NB4 (cell line): ENCODE data around the gene ACADS.

Experiments
- DNase-seq: peaks from one replicate; pipeline ENCODE4 v3.0.0; 2010; ENCODE audit warnings: low read depth
- H3K4me3 ChIP-seq: one replicate; pipeline ENCODE4 v1.5.1; 2011; ENCODE audit warnings: mild to moderate bottlenecking, low read depth, low read length, moderate library complexity
- MYC ChIP-seq: IDR thresholded peaks from 2 replicates; pipeline ENCODE4 v1.6.1; 2011; ENCODE audit warnings: low read depth, low read length
- POLR2A ChIP-seq: IDR thresholded peaks from 2 replicates; pipeline ENCODE4 v1.6.1; 2011; ENCODE audit warnings: mild to moderate bottlenecking; ENCODE audit not compliant: insufficient read length; ENCODE audit errors: extremely low read depth
- TF ChIP-seq, protein P1 (sequence below): IDR thresholded peaks from 2 replicates; pipeline ENCODE4 v1.6.1; 2011; ENCODE audit warnings: low read depth, low read length
- TF ChIP-seq, protein P2 (sequence below): IDR thresholded peaks from one replicate; pipeline ENCODE4 v1.5.1; 2012; ENCODE audit warnings: low read depth, low read length

The ACADS gene

DNA sequence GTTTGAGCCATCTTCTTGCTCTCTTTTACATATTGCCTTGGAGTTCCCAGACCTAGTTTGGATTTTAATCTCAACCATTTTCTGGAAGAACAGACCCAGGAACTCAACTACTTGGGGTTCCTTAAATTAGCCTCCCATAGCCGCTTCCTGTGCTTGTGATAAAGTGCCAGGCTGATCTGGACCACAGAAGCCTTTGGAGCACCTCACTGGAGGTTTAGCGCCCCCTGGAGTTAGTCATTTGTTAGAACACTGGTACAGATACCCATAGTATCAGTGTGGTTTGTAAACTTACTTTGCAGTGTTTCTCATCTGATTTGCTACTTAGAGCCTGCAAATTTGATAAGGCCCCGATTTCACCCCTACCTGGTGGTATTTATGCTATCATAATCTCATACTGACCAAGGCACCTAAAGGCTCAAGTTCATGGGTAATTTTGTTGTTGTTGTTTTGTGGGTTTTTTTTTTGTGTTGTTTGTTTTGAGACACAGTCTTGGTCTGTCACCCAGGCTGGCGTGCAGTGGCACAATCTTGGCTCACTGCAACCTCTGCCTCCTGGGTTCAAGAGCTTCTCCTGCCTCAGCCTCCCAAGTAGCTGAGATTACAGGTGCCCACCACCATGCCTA, 11.7 kb upstream of the ACADS start:
- H3K4me3 ChIP-seq: no peak overlapping the region
- DNase-seq: peak; percentile 92
- TF ChIP-seq, protein P1, sequence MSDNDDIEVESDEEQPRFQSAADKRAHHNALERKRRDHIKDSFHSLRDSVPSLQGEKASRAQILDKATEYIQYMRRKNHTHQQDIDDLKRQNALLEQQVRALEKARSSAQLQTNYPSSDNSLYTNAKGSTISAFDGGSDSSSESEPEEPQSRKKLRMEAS: peak; percentile 44; the same call in 1 of the 2 replicates
- TF ChIP-seq, protein P2, sequence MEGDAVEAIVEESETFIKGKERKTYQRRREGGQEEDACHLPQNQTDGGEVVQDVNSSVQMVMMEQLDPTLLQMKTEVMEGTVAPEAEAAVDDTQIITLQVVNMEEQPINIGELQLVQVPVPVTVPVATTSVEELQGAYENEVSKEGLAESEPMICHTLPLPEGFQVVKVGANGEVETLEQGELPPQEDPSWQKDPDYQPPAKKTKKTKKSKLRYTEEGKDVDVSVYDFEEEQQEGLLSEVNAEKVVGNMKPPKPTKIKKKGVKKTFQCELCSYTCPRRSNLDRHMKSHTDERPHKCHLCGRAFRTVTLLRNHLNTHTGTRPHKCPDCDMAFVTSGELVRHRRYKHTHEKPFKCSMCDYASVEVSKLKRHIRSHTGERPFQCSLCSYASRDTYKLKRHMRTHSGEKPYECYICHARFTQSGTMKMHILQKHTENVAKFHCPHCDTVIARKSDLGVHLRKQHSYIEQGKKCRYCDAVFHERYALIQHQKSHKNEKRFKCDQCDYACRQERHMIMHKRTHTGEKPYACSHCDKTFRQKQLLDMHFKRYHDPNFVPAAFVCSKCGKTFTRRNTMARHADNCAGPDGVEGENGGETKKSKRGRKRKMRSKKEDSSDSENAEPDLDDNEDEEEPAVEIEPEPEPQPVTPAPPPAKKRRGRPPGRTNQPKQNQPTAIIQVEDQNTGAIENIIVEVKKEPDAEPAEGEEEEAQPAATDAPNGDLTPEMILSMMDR: peak; percentile 91
- no peak for TF ChIP-seq MYC

DNA sequence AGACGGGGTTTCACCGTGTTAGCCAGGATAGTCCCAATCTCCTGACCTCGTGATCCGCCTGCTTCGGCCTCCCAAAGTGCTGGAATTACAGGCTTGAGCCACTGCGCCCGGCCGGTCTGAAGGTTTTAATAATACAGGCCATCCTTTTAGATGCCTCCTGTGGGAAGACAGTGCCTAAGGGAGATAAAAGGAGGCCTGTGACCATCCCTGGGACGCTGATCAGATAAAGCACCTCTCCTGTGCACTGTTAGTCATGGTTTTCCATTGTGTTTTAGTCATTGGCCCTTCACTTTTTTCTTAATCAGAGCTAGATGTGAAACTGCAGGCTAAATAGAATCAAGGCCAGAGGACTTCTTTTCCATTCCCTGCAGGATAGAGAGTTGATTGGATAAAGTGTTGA, 7.6 kb upstream of the ACADS start:
- no peak for DNase-seq
- no peak overlapping the region for H3K4me3 ChIP-seq
- TF ChIP-seq, protein P2: no peak
- TF ChIP-seq POLR2A: no peak
- TF ChIP-seq, protein P1: no peak
- no peak for TF ChIP-seq MYC

DNA sequence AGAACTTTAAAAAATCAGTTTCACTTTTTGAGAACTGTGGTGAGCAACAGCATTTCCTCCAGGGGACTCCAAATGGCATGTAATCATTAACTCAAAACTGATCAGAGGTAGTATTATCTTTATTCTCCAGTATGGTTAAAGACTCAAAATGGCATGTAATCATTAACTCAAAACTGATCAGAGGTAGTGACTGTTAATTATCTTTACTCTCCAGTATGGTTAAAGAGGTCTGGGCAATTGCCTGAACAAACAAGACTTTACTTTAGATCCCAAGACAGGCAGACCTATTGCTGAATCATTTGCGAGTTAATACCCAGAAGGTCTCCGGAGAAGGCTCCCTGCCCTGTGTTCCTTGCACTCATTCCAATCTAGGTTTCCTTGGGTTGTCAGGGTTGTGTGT, 6.6 kb upstream of the ACADS start:
- TF ChIP-seq, protein P1: no peak
- TF ChIP-seq, protein P2: no peak
- no peak for TF ChIP-seq POLR2A
- no peak for TF ChIP-seq MYC
- DNase-seq: no peak
- no peak overlapping the region for H3K4me3 ChIP-seq

DNA sequence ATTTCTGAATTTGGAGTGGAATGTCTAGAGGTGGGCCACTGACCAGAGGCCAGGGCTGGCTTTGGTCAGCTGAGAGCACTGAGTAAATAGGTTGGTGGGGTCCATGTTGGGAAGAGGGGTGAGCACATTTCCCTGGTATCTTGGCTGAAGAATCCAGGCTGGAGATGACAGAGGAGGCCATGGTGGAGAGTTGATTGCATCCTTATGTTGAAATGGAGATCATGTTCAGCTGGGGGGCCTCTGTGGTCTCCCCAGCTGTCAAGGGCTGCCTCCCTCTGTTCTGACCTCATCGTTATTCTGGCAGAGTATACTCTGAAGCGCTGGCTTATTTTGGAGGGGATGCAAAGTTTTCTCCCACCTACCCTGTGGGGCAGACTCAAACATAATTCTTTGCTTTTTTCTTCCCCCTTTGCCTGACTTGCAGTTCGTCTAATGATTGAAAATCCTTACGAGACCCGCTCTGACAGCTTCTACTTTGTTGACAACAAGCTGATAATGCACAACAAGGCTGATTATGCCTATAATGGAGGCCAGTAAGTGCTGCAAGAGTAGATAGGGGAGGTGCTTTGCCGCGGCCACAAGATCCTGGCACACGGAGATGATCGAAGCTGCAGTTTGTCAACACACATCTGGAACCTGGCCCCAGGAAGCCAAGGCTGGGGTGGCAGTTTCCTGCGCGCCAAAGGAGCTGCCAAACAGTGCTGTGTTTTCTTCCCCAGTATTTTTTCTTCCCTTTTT, 6.0 kb upstream of the ACADS start:
- DNase-seq: no peak
- H3K4me3 ChIP-seq: no peak overlapping the region
- no peak for TF ChIP-seq POLR2A
- no peak for TF ChIP-seq MYC
- TF ChIP-seq, protein P2: no peak
- TF ChIP-seq, protein P1: no peak

DNA sequence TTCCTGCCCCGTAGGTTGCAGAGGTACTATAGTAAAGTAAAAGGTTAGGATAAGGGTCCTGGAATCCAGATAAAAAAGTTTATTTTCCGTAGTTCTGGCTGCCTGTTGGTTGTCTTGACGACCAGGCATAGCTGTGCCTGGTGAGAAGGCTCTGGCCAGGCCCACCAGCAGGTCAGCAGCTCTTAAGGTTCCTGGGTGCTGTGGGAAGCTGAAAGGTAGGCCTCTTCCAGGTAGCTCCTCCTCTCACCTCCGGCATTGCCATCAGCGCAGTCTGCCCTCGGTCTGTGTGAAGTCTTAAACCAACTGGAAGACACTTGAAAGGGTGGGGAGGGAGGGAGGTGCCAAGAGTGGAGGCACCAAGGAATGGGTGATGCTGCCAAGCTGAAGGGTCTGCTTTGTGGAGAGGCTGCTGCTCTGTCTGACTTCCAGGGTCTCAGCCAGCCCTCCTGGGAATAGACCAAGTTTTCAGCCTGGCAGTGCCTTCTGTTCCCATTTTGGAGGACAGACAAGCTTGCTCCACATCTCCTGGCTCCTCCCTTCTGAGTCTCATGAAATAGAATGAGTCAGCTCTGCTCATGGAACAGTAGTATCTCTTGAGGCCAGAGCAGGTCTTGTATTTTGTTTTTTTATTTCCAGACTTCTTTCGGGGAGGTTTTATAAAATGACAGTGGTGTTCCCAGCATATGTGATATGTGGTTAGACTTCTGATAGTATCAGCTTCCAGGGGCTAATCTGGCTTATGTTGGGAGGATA, 5.2 kb upstream of the ACADS start:
- DNase-seq: peak; percentile 64
- TF ChIP-seq, protein P1: no peak
- TF ChIP-seq POLR2A: no peak
- TF ChIP-seq, protein P2: no peak
- no peak for TF ChIP-seq MYC
- no peak overlapping the region for H3K4me3 ChIP-seq
